ENCODE results near the gene COLEC12. TPM values are rescaled to one million over a fixed set of nuclear protein-coding genes. Genes with fewer than 3 reads are reported as not detected.
A peak's percentile ranks its signal among the peaks of the same experiment; 100 is the strongest.

Gene COLEC12
- total and polyA plus RNA-seq, 5 donors: 1.7 to 10.6 (median 6.5) TPM

GRCh38 chr18:272650-273049, 227.9 kb downstream of the COLEC12 start:
- WGBS: 83% methylated on average over 2 of the region's 2 CpGs
- Histone ChIP-seq H3K27me3 (ENCODE audit: control insufficient read depth, insufficient read depth) (no peaks in the 10 kb centered on the region), H3K27ac (ENCODE audit: low read length) (no peak overlapping the region), H3K4me1 (ENCODE audit: control insufficient read depth, insufficient read depth, low read length) (no peaks in the 10 kb centered on the region), H3K9me3 (ENCODE audit: control insufficient read depth, low read length) (no peaks in the 10 kb centered on the region), H3K4me3 (ENCODE audit: low read length) (no peak overlapping the region)
- intact Hi-C loops (cut with DNase I): no loop called here
- ATAC-seq (no peak), DNase-seq (no peak)

- Histone ChIP-seq H3K4me3 (ENCODE audit: low read length) (no peak overlapping the region), H3K4me1 (ENCODE audit: control insufficient read depth, insufficient read depth, low read length) (no peaks in the 10 kb centered on the region), H3K27me3 (ENCODE audit: control insufficient read depth, insufficient read depth) (no peaks in the 10 kb centered on the region), H3K27ac (ENCODE audit: low read length) (no peak overlapping the region), H3K9me3 (ENCODE audit: control insufficient read depth, low read length) (no peaks in the 10 kb centered on the region)
- intact Hi-C loops (cut with DNase I): no loop called here
- 79% methylated on average over 6 of the region's 6 CpGs for WGBS
- no peak for DNase-seq
- ATAC-seq: no peak
Observed at GRCh38 chr18:269480-270095, 230.9 kb downstream of the COLEC12 start.

GRCh38 chr18:267688-268552, 232.6 kb downstream of the COLEC12 start, which contains the start of gene THOC1:
Gene THOC1, minus strand, starts transcription at chr18:268047. Its CDS starts 28 bp downstream, at chr18:268019.
- H3K9me3 ChIP-seq (ENCODE audit: control insufficient read depth, low read length): no peaks in the 10 kb centered on the region
- ATAC-seq (peak; percentile 98 to 99), DNase-seq (peak; percentile 94 to 97 (median 97))
- no peaks in the 10 kb centered on the region for H3K27me3 ChIP-seq (ENCODE audit: control insufficient read depth, insufficient read depth)
- under 1% methylated on average over 69 of the region's 69 CpGs for WGBS
- H3K4me3 ChIP-seq (ENCODE audit: low read length): peak within 1 kb of the TSS; percentile 95
- H3K4me1 ChIP-seq (ENCODE audit: control insufficient read depth, insufficient read depth, low read length): no peaks in the 10 kb centered on the region
- intact Hi-C loops (cut with DNase I): no loop called here
- H3K27ac ChIP-seq (ENCODE audit: low read length): peak within 1 kb of the TSS; percentile 89

- intact Hi-C loops (cut with DNase I): no loop called here
- Histone ChIP-seq H3K4me1 (ENCODE audit: control insufficient read depth, insufficient read depth, low read length) (no peaks in the 10 kb centered on the region), H3K4me3 (ENCODE audit: low read length) (peak overlapping the region; percentile 95), H3K27me3 (ENCODE audit: control insufficient read depth, insufficient read depth) (no peaks in the 10 kb centered on the region), H3K27ac (ENCODE audit: low read length) (no peak overlapping the region), H3K9me3 (ENCODE audit: control insufficient read depth, low read length) (no peaks in the 10 kb centered on the region)
- DNase-seq (no peak), ATAC-seq (no peak)
- WGBS: under 1% methylated on average over 9 of the region's 9 CpGs
Observed at GRCh38 chr18:267380-267687, 233.2 kb downstream of the COLEC12 start.

Other genes starting within 250 kb of the COLEC12 start
- 10 to 100 TPM; 12.8 to 17.3 (median 15.6) TPM for gene THOC1, start 232.7 kb downstream of the COLEC12 start, total RNA-seq
- 19.2 TPM for gene THOC1, start 232.7 kb downstream of the COLEC12 start, polyA plus RNA-seq
- not detected for gene CETN1, start 79.7 kb upstream of the COLEC12 start, total RNA-seq
- not detected for gene CETN1, start 79.7 kb upstream of the COLEC12 start, polyA plus RNA-seq
- 1 to 10 TPM in 1 of 4 donors, under 1 TPM in 1, not detected in 2; 0.71 to 1.5 TPM for gene CLUL1, start 96.3 kb upstream of the COLEC12 start, total RNA-seq
- gene CLUL1, start 96.3 kb upstream of the COLEC12 start, polyA plus RNA-seq: not detected
- gene TYMS, start 157.0 kb upstream of the COLEC12 start, total RNA-seq: 1 to 10 TPM; 1.5 to 6.6 (median 3.1) TPM
- 1.4 TPM for gene TYMS, start 157.0 kb upstream of the COLEC12 start, polyA plus RNA-seq
- gene ENOSF1, start 211.9 kb upstream of the COLEC12 start, total RNA-seq: 10 to 100 TPM; 38.7 to 59.8 (median 48.7) TPM
- 38.9 TPM for gene ENOSF1, start 211.9 kb upstream of the COLEC12 start, polyA plus RNA-seq

All from right cardiac atrium (tissue), 5 donors.